HG02884 (cell line): ENCODE data around the gene ACP4.
"Not testable (repeated sequence)": the region's sequence is repeated elsewhere in the genome, so short reads cannot be mapped to it uniquely, and the experiment has no call there.

Source experiments
- ATAC-seq: cut with Tn5 transposase; IDR thresholded peaks from one replicate; pipeline ENCODE4 v1.9.1; 2021; ENCODE audit warnings: mild to moderate bottlenecking, moderate library complexity; ENCODE audit not compliant: unreplicated experiment

The ACP4 gene

GRCh38 chr19:50790396-50790795, at the start of gene ACP4:
Gene ACP4, plus strand, starts transcription at chr19:50790415. Its CDS starts 0 bp downstream, at chr19:50790415.
- no peak for ATAC-seq

GRCh38 chr19:50741179-50741933, 48.9 kb upstream of the ACP4 start:
- no peak for ATAC-seq

GRCh38 chr19:50743537-50743936, 46.7 kb upstream of the ACP4 start:
- ATAC-seq = no peak

- no peak for ATAC-seq
Measured at GRCh38 chr19:50745221-50745620, 45.0 kb upstream of the ACP4 start.

- not testable (repeated sequence) for ATAC-seq
Measured at GRCh38 chr19:50747141-50747540, 43.1 kb upstream of the ACP4 start.

GRCh38 chr19:50749490-50749889, 40.7 kb upstream of the ACP4 start:
- no peak for ATAC-seq

- no peak for ATAC-seq
Measured at GRCh38 chr19:50750010-50750409, 40.2 kb upstream of the ACP4 start.

GRCh38 chr19:50753879-50754278, 36.3 kb upstream of the ACP4 start:
- no peak for ATAC-seq

- not testable (repeated sequence) for ATAC-seq
Measured at GRCh38 chr19:50756244-50756643, 34.0 kb upstream of the ACP4 start.

- not testable (repeated sequence) for ATAC-seq
Measured at GRCh38 chr19:50757624-50758023, 32.6 kb upstream of the ACP4 start.

GRCh38 chr19:50759076-50759475, 31.1 kb upstream of the ACP4 start:
- not testable (repeated sequence) for ATAC-seq

GRCh38 chr19:50759886-50760285, 30.3 kb upstream of the ACP4 start:
- no peak for ATAC-seq

GRCh38 chr19:50761501-50761900, 28.7 kb upstream of the ACP4 start:
- not testable (repeated sequence) for ATAC-seq

GRCh38 chr19:50763521-50763920, 26.7 kb upstream of the ACP4 start:
- not testable (repeated sequence) for ATAC-seq

- no peak for ATAC-seq
Measured at GRCh38 chr19:50764409-50764808, 25.8 kb upstream of the ACP4 start.

- ATAC-seq = not testable (repeated sequence)
Measured at GRCh38 chr19:50766746-50767145, 23.5 kb upstream of the ACP4 start.

- ATAC-seq = not testable (repeated sequence)
Measured at GRCh38 chr19:50767263-50767662, 23.0 kb upstream of the ACP4 start.

GRCh38 chr19:50768277-50768676, 21.9 kb upstream of the ACP4 start:
- no peak for ATAC-seq

- not testable (repeated sequence) for ATAC-seq
Measured at GRCh38 chr19:50770164-50770563, 20.1 kb upstream of the ACP4 start, which contains the start of gene GPR32. Gene GPR32, plus strand, starts transcription at chr19:50770464. Its CDS starts 137 bp downstream, at chr19:50770601.

GRCh38 chr19:50770888-50771287, 19.3 kb upstream of the ACP4 start:
- no peak for ATAC-seq

GRCh38 chr19:50772476-50772875, 17.7 kb upstream of the ACP4 start:
- no peak for ATAC-seq

GRCh38 chr19:50772912-50773311, 17.3 kb upstream of the ACP4 start:
- ATAC-seq = not testable (repeated sequence)

- ATAC-seq = not testable (repeated sequence)
Measured at GRCh38 chr19:50773454-50773853, 16.8 kb upstream of the ACP4 start.
